Neural cell (in vitro differentiated cells): ENCODE data around the gene BCL2. TPM values are rescaled to one million over a fixed set of nuclear protein-coding genes. Genes with fewer than 3 reads are reported as not detected.

Experiments used
- H2AFZ ChIP-seq: fragments of 200-600, 300-800 bp; sonication (generic), shearing (Covaris generic); 2 replicates; pipeline ENCODE4 v1.6.0; 2014; ENCODE audit warnings: low read depth, mild to moderate bottlenecking, antibody characterized with exemption, low read length, moderate library complexity
- H3F3A ChIP-seq: fragments of 200-600 bp; shearing (Covaris generic); 2 replicates; pipeline ENCODE4 v1.6.1; 2016; ENCODE audit warnings: mild to moderate bottlenecking, moderate library complexity, mixed read lengths, antibody characterized with exemption, low read length; ENCODE audit not compliant: insufficient read depth, poor library complexity, severe bottlenecking
- H3K27ac ChIP-seq: fragments of 200-600, 300-800 bp; sonication (generic), shearing (Covaris generic); 2 replicates; pipeline ENCODE4 v1.5.1; 2014; ENCODE audit warnings: mild to moderate bottlenecking, low read length, moderate library complexity
- H3K27me3 ChIP-seq: fragments of 300-800, 200-600 bp; sonication (generic), shearing (Covaris generic); 2 replicates; pipeline ENCODE4 v1.6.0; 2014; ENCODE audit warnings: mild to moderate bottlenecking, low read depth, low read length, moderate library complexity; ENCODE audit not compliant: insufficient read depth
- H3K36me3 ChIP-seq: fragments of 300-800, 200-600 bp; sonication (generic), shearing (Covaris generic); 2 replicates; pipeline ENCODE4 v1.5.1; 2014; ENCODE audit warnings: mild to moderate bottlenecking, antibody characterized with exemption, low read length, moderate library complexity; ENCODE audit not compliant: insufficient read depth
- H3K4me2 ChIP-seq: fragments of 300-800, 200-600 bp; sonication (generic), shearing (Covaris generic); 2 replicates; pipeline ENCODE4 v1.6.0; 2014; ENCODE audit warnings: mild to moderate bottlenecking, low read length
- H3K4me3 ChIP-seq: fragments of 300-800, 200-600 bp; sonication (generic), shearing (Covaris generic); 2 replicates; pipeline ENCODE4 v1.5.1; 2014; ENCODE audit warnings: mild to moderate bottlenecking, low read length, moderate library complexity
- H3K79me2 ChIP-seq: fragments of 200-600 bp; shearing (Covaris generic); replicated peaks from 2 replicates; pipeline ENCODE4 v1.6.0; 2014; ENCODE audit warnings: mild to moderate bottlenecking, low read length, moderate library complexity; ENCODE audit not compliant: insufficient read depth
- H3K9ac ChIP-seq: fragments of 300-800, 200-600 bp; sonication (generic), shearing (Covaris generic); 2 replicates; pipeline ENCODE4 v1.6.1; 2016; ENCODE audit warnings: mild to moderate bottlenecking, low read length, mixed read lengths
- H3K9me2 ChIP-seq: fragments of 200-600 bp; shearing (Covaris generic); 2 replicates; pipeline ENCODE4 v1.6.1; 2016; ENCODE audit warnings: mild to moderate bottlenecking, low read length, mixed read lengths; ENCODE audit not compliant: insufficient read depth
- H3K9me3 ChIP-seq: fragments of 200-600, 300-800 bp; sonication (generic), shearing (Covaris generic); 2 replicates; pipeline ENCODE4 v1.6.1; 2016; ENCODE audit warnings: mild to moderate bottlenecking, mixed run types, low read length, moderate library complexity, mixed read lengths
- H4K20me1 ChIP-seq: fragments of 200-600 bp; shearing (Covaris generic); 2 replicates; pipeline ENCODE4 v1.6.1; 2016; ENCODE audit warnings: mild to moderate bottlenecking, mixed run types; ENCODE audit not compliant: insufficient read depth
- EP300 ChIP-seq: fragments of 450-650 bp; conservative IDR thresholded peaks from 2 replicates; pipeline ENCODE4 v1.6.1; 2014; ENCODE audit warnings: antibody characterized with exemption, mild to moderate bottlenecking, moderate library complexity; ENCODE audit not compliant: poor library complexity, severe bottlenecking
- MXI1 ChIP-seq: fragments of 450-650 bp; conservative IDR thresholded peaks from 2 replicates; pipeline ENCODE4 v1.6.1; 2014; ENCODE audit warnings: antibody characterized with exemption, mild to moderate bottlenecking; ENCODE audit not compliant: poor library complexity, severe bottlenecking
- RAD21 ChIP-seq: fragments of 450-650 bp; conservative IDR thresholded peaks from 2 replicates; pipeline ENCODE4 v1.6.1; 2014; ENCODE audit warnings: antibody characterized with exemption, mild to moderate bottlenecking, moderate library complexity
- REST ChIP-seq: IDR thresholded peaks from 2 replicates; pipeline ENCODE4 v1.6.1; 2012; ENCODE audit warnings: borderline replicate concordance
- SMC3 ChIP-seq: fragments of 450-650 bp; conservative IDR thresholded peaks from 2 replicates; pipeline ENCODE4 v1.6.1; 2014; ENCODE audit warnings: antibody characterized with exemption, mild to moderate bottlenecking, moderate library complexity; ENCODE audit not compliant: poor library complexity
- TAF1 ChIP-seq: IDR thresholded peaks from 2 replicates; pipeline ENCODE4 v1.6.1; 2012; ENCODE audit warnings: low read depth
- polyA plus RNA-seq: library from polyadenylated mRNA; depleted of rRNA; stranded (reverse); fragments of >200 nt; gene quantifications from 2 replicates; pipeline ENCODE4 v1.2.3, GENCODE V29; 2014

Gene BCL2
- polyA plus RNA-seq, 1 donor from 2014 or later = 3.4 TPM

- Histone ChIP-seq H3F3A (no peaks in the 10 kb centered on the region), H3K4me2 (no peak overlapping the region), H3K36me3 (no peaks in the 10 kb centered on the region), H3K27me3 (no peaks in the 10 kb centered on the region), H3K4me3 (no peak overlapping the region), H3K27ac (no peak overlapping the region), H3K9ac (no peak overlapping the region), H3K79me2 (no peaks in the 10 kb centered on the region), H3K9me2 (no peaks in the 10 kb centered on the region), H4K20me1 (no peaks in the 10 kb centered on the region), H2AFZ (no peak overlapping the region), H3K9me3 (no peaks in the 10 kb centered on the region)
- TF ChIP-seq REST = no peak
- no peak for TF ChIP-seq MXI1
- no peak for TF ChIP-seq RAD21
Observed at GRCh38 chr18:63189817-63190216, 129.8 kb downstream of the BCL2 start.

- TF ChIP-seq EP300 = no peak
- no peak for TF ChIP-seq TAF1
- Histone ChIP-seq H3K36me3 (no peaks in the 10 kb centered on the region), H3K4me2 (no peak overlapping the region), H3K9me3 (no peaks in the 10 kb centered on the region), H3K79me2 (no peaks in the 10 kb centered on the region), H4K20me1 (no peaks in the 10 kb centered on the region), H3K9me2 (no peaks in the 10 kb centered on the region), H2AFZ (no peak overlapping the region), H3K27ac (no peak overlapping the region), H3K27me3 (no peaks in the 10 kb centered on the region), H3F3A (no peaks in the 10 kb centered on the region), H3K9ac (no peak overlapping the region), H3K4me3 (no peak overlapping the region)
Observed at GRCh38 chr18:63189041-63189440, 130.5 kb downstream of the BCL2 start.

- Histone ChIP-seq H3K4me3 (no peak overlapping the region), H3K9me2 (no peaks in the 10 kb centered on the region), H4K20me1 (no peaks in the 10 kb centered on the region), H3K36me3 (no peaks in the 10 kb centered on the region), H3K9me3 (no peaks in the 10 kb centered on the region), H3K27ac (no peak overlapping the region), H2AFZ (no peak overlapping the region), H3K9ac (no peak overlapping the region), H3K4me2 (no peak overlapping the region), H3K27me3 (no peaks in the 10 kb centered on the region), H3F3A (no peaks in the 10 kb centered on the region), H3K79me2 (no peaks in the 10 kb centered on the region)
- TF ChIP-seq SMC3 (no peak), EP300 (no peak), MXI1 (no peak), RAD21 (no peak)
Observed at GRCh38 chr18:63187791-63188460, 131.6 kb downstream of the BCL2 start.
